Esophagus muscularis mucosa (tissue), 4 donors: ENCODE measurements around the gene MFN2. TPM values are rescaled to one million over a fixed set of nuclear protein-coding genes. Genes with fewer than 3 reads are reported as not detected.
A peak's percentile ranks its signal among the peaks of the same experiment; 100 is the strongest.

ENCODE experiments used
- DNase-seq: peaks from one replicate; pipeline ENCODE4 v3.0.0-alpha.2; 2017; ENCODE audit errors: extremely low spot score
- H3K27ac ChIP-seq, 4 donors: fragments of 200-600 bp; sonication (generic); replicated peaks in 1 of 4; 1 replicate in 3 of 4; 2 replicates in 1 of 4; pipeline ENCODE4 v1.5.1; 2016 to 2019; ENCODE audit warnings: mild to moderate bottlenecking in 1 of 4
- H3K27me3 ChIP-seq, 4 donors: fragments of 200-600 bp; sonication (generic); one replicate each; pipeline versions ENCODE4 v1.5.1 to v1.6.0; 2016 to 2019
- H3K36me3 ChIP-seq, 4 donors: fragments of 200-600 bp; sonication (generic); one replicate each; pipeline ENCODE4 v1.5.1; 2016 to 2019
- H3K4me1 ChIP-seq, 4 donors: fragments of 200-600 bp; sonication (generic); one replicate each; pipeline ENCODE4 v1.5.1; 2016 to 2019
- H3K4me3 ChIP-seq, 4 donors: fragments of 200-600 bp; sonication (generic); 1 replicate in 2 of 4; 2 replicates in 2 of 4; pipeline ENCODE4 v1.5.1; 2016 to 2019; ENCODE audit warnings: mild to moderate bottlenecking in 4 of 4, moderate library complexity in 1 of 4
- H3K9me3 ChIP-seq, 4 donors: fragments of 200-600 bp; sonication (generic); 1 replicate in 3 of 4; 2 replicates in 1 of 4; pipeline ENCODE4 v1.5.1; 2016 to 2019
- CTCF ChIP-seq, 3 experiments: fragments of 200-600 bp in 2 of 3; fragments of 450-650 bp in 1 of 3; sonication (generic) in 2 of 3; IDR thresholded peaks; one replicate each; pipeline ENCODE4 v1.5.1; 2017 to 2019; ENCODE audit warnings: antibody characterized with exemption in 3 of 3, mild to moderate bottlenecking in 2 of 3, moderate library complexity in 1 of 3
- EP300 ChIP-seq: sonication (generic); formaldehyde crosslinking; IDR thresholded peaks from one replicate; pipeline ENCODE4 v1.6.1; 2017; ENCODE audit warnings: antibody characterized with exemption
- POLR2A ChIP-seq: fragments of 450-650 bp; IDR thresholded peaks from one replicate; pipeline ENCODE4 v1.6.1; 2017; ENCODE audit warnings: antibody characterized with exemption, moderate library complexity, mild to moderate bottlenecking, low read depth
- POLR2AphosphoS5 ChIP-seq, 2 donors: sonication (generic); formaldehyde crosslinking; IDR thresholded peaks; one replicate each; pipeline ENCODE4 v1.6.1; 2017; ENCODE audit warnings: antibody characterized with exemption in 2 of 2
- WGBS: methylation state at CpG from one replicate; pipeline ENCODE4 v1.1.5; 2018; 5-methylcytosine and 5-hydroxymethylcytosine counted together
- intact Hi-C: fragments of 100-400 bp; cut with DNase I; formaldehyde crosslinking; loops from one replicate; pipeline ENCODE4 v1.15.1; 2023
- total RNA-seq, 4 donors: library from RNA; depleted of rRNA; stranded (reverse); fragments of >200 nt; gene quantifications; one replicate each; pipeline versions ENCODE4 v1.1.0 to v1.2.1, GENCODE V29; 2016

The MFN2 gene
- total RNA-seq, 4 donors from 2014 or later = 166 to 242 (median 191) TPM

GRCh38 chr1:11957897-11958296 is 22.3 kb upstream of the MFN2 start:
- intact Hi-C loops = no loop called here
- peaks cover 0 to 12% (median 8%) of the 10 kb centered on the region in 4 donors for H3K4me1 ChIP-seq
- peaks cover 61 to 99% (median 93%) of the 10 kb centered on the region in 4 donors for H3K36me3 ChIP-seq
- no peak for TF ChIP-seq EP300
- no peak overlapping the region for H3K27ac ChIP-seq
- DNase-seq = no peak
- H3K9me3 ChIP-seq = no peaks in the 10 kb centered on the region
- H3K27me3 ChIP-seq = no peaks in the 10 kb centered on the region
- 91% methylated on average over 5 of the region's 12 CpGs for WGBS
- H3K4me3 ChIP-seq = no peak overlapping the region

- DNase-seq = no peak
- Histone ChIP-seq H3K27me3 (no peaks in the 10 kb centered on the region), H3K27ac (peak overlapping the region in 2 of 4 donors; percentile 15 to 22), H3K36me3 (peaks cover 76 to 100% (median 97%) of the 10 kb centered on the region in 4 donors), H3K9me3 (no peaks in the 10 kb centered on the region), H3K4me3 (no peak overlapping the region), H3K4me1 (peaks cover 0 to 12% (median 8%) of the 10 kb centered on the region in 4 donors)
- WGBS = 93% methylated on average over 5 of the region's 5 CpGs
- TF ChIP-seq POLR2A (no peak), EP300 (no peak), POLR2AphosphoS5 (IDR thresholded peaks at IDR 0.05) (no peak), CTCF (IDR thresholded peaks at IDR 0.05) (no peak)
- intact Hi-C loops = no loop called here
Observed at GRCh38 chr1:11960276-11960675, 20.0 kb upstream of the MFN2 start.

GRCh38 chr1:11960715-11961114 is 19.5 kb upstream of the MFN2 start:
- intact Hi-C loops = no loop called here
- no peak for DNase-seq
- WGBS = 75% methylated on average over 4 of the region's 6 CpGs
- H3K4me1 ChIP-seq = peaks cover 0 to 12% (median 8%) of the 10 kb centered on the region in 4 donors
- TF ChIP-seq POLR2AphosphoS5 (IDR thresholded peaks at IDR 0.05) = no peak
- TF ChIP-seq EP300 = no peak
- no peaks in the 10 kb centered on the region for H3K27me3 ChIP-seq
- no peaks in the 10 kb centered on the region for H3K9me3 ChIP-seq
- peak overlapping the region; percentile 3 to 22 (median 10) for H3K27ac ChIP-seq
- no peak overlapping the region for H3K4me3 ChIP-seq
- peaks cover 76 to 100% (median 98%) of the 10 kb centered on the region in 4 donors for H3K36me3 ChIP-seq

GRCh38 chr1:11961230-11961629 is 19.0 kb upstream of the MFN2 start:
- WGBS = 54% methylated on average over 4 of the region's 4 CpGs
- DNase-seq = no peak
- TF ChIP-seq POLR2AphosphoS5 (IDR thresholded peaks at IDR 0.05) = no peak
- no peak for TF ChIP-seq POLR2A
- TF ChIP-seq CTCF (IDR thresholded peaks at IDR 0.05) = no peak
- no peak for TF ChIP-seq EP300
- no peaks in the 10 kb centered on the region for H3K9me3 ChIP-seq
- H3K4me3 ChIP-seq = no peak overlapping the region
- H3K27ac ChIP-seq = peak overlapping the region; percentile 3 to 22 (median 10)
- peaks cover 78 to 100% (median 98%) of the 10 kb centered on the region in 4 donors for H3K36me3 ChIP-seq
- H3K4me1 ChIP-seq = peaks cover 0 to 12% (median 8%) of the 10 kb centered on the region in 4 donors
- intact Hi-C loops = no loop called here
- no peaks in the 10 kb centered on the region for H3K27me3 ChIP-seq

- Histone ChIP-seq H3K4me1 (peaks cover 0 to 12% (median 8%) of the 10 kb centered on the region in 4 donors), H3K27ac (no peak overlapping the region), H3K36me3 (peaks cover 60 to 100% (median 96%) of the 10 kb centered on the region in 4 donors), H3K27me3 (no peaks in the 10 kb centered on the region), H3K9me3 (no peaks in the 10 kb centered on the region), H3K4me3 (no peak overlapping the region)
- WGBS = 80% methylated on average over 3 of the region's 3 CpGs
- intact Hi-C loops = no loop called here
- DNase-seq = no peak
- TF ChIP-seq EP300 (no peak), POLR2AphosphoS5 (IDR thresholded peaks at IDR 0.05) (no peak)
Observed at GRCh38 chr1:11963622-11964021, 16.6 kb upstream of the MFN2 start.

GRCh38 chr1:11964656-11965055 is 15.6 kb upstream of the MFN2 start:
- Histone ChIP-seq H3K36me3 (peaks cover 49 to 100% (median 95%) of the 10 kb centered on the region in 4 donors), H3K9me3 (no peaks in the 10 kb centered on the region), H3K27me3 (no peaks in the 10 kb centered on the region), H3K4me1 (peaks cover 0 to 12% (median 8%) of the 10 kb centered on the region in 4 donors), H3K4me3 (no peak overlapping the region), H3K27ac (no peak overlapping the region)
- 92% methylated on average over 12 of the region's 12 CpGs for WGBS
- intact Hi-C loops = loop anchor here (5.0 kb wide), 1 partner anchor 127 kb away; no protein-coding TSS in a partner anchor
- DNase-seq = no peak
- no peak for TF ChIP-seq POLR2AphosphoS5 (IDR thresholded peaks at IDR 0.05)
- no peak for TF ChIP-seq CTCF (IDR thresholded peaks at IDR 0.05)
- no peak for TF ChIP-seq POLR2A
- TF ChIP-seq EP300 = no peak
